Measurements from ENCODE around the gene COQ10B.
"Not testable (repeated sequence)": the region's sequence is repeated elsewhere in the genome, so short reads cannot be mapped to it uniquely, and the experiment has no call there.

Gene COQ10B

GRCh38 chr2:197453123-197453913 lies at the start of gene COQ10B:
Gene COQ10B, plus strand, starts transcription at chr2:197453552. Its CDS starts 9 bp downstream, at chr2:197453561.
- peak; percentile 99 for DNase-seq (ENCODE audit: low read depth)

- DNase-seq (ENCODE audit: low read depth) = no peak
Observed at GRCh38 chr2:197405582-197405981, 47.8 kb upstream of the COQ10B start.

GRCh38 chr2:197414039-197414438 lies 39.3 kb upstream of the COQ10B start:
- no peak for DNase-seq (ENCODE audit: low read depth)

- DNase-seq (ENCODE audit: low read depth) = no peak
Observed at GRCh38 chr2:197414515-197414914, 38.8 kb upstream of the COQ10B start.

GRCh38 chr2:197416268-197416667 lies 37.1 kb upstream of the COQ10B start:
- no peak for DNase-seq (ENCODE audit: low read depth)

GRCh38 chr2:197419438-197419837 lies 33.9 kb upstream of the COQ10B start:
- DNase-seq (ENCODE audit: low read depth) = no peak

GRCh38 chr2:197423307-197423706 lies 30.0 kb upstream of the COQ10B start:
- DNase-seq (ENCODE audit: low read depth) = no peak

GRCh38 chr2:197425550-197425949 lies 27.8 kb upstream of the COQ10B start:
- DNase-seq (ENCODE audit: low read depth) = no peak

GRCh38 chr2:197426723-197427603 lies 26.4 kb upstream of the COQ10B start:
- no peak for DNase-seq (ENCODE audit: low read depth)

- DNase-seq (ENCODE audit: low read depth) = no peak
Observed at GRCh38 chr2:197427986-197428385, 25.4 kb upstream of the COQ10B start.

- no peak for DNase-seq (ENCODE audit: low read depth)
Observed at GRCh38 chr2:197431858-197432257, 21.5 kb upstream of the COQ10B start.

- not testable (repeated sequence) for DNase-seq (ENCODE audit: low read depth)
Observed at GRCh38 chr2:197432527-197432926, 20.8 kb upstream of the COQ10B start.

- DNase-seq (ENCODE audit: low read depth) = no peak
Observed at GRCh38 chr2:197433780-197434438, 19.4 kb upstream of the COQ10B start.

- DNase-seq (ENCODE audit: low read depth) = peak; percentile 85
Observed at GRCh38 chr2:197434541-197435513, 18.5 kb upstream of the COQ10B start, which contains the start of gene SF3B1. Gene SF3B1, minus strand, starts transcription at chr2:197435028. Its CDS starts 29 bp downstream, at chr2:197434999.

- no peak for DNase-seq (ENCODE audit: low read depth)
Observed at GRCh38 chr2:197435598-197436420, 17.5 kb upstream of the COQ10B start.

GRCh38 chr2:197437380-197437779 lies 16.0 kb upstream of the COQ10B start:
- no peak for DNase-seq (ENCODE audit: low read depth)

- DNase-seq (ENCODE audit: low read depth) = no peak
Observed at GRCh38 chr2:197442857-197443256, 10.5 kb upstream of the COQ10B start.

GRCh38 chr2:197445746-197446145 lies 7.6 kb upstream of the COQ10B start:
- no peak for DNase-seq (ENCODE audit: low read depth)

GRCh38 chr2:197446844-197447243 lies 6.5 kb upstream of the COQ10B start:
- no peak for DNase-seq (ENCODE audit: low read depth)

GRCh38 chr2:197450465-197450864 lies 2.9 kb upstream of the COQ10B start:
- no peak for DNase-seq (ENCODE audit: low read depth)

All from non-pigmented ciliary epithelial cell (primary cell).